Measurements from ENCODE around the gene FSTL4.

The FSTL4 gene

DNA sequence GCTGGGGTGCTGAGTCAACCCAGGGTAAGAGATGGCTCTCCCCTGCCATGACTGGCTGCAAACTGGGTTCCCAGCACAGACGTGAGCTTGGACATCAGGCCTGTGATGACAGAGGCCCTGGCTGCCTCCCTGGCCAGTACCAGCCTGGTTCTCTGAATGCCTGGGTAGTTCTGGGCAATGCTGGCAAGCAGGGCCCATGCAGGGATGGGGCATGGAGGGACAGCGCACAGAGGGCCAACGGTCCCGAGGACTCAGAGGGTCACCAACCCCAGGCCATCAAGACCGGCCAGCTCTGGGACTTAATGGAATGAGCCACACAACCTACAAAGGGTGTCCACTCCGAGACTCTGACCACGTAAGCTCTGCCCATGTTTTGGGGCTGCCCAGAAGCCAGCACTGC lies 241.4 kb downstream of the FSTL4 start:
- ATAC-seq = no peak
- TF ChIP-seq ZNF565 (CRISPR knock-in tag; conservative IDR thresholded peaks at IDR 0.05; ENCODE audit: low read depth) (no peak), ISL1 (CRISPR knock-in tag; IDR thresholded peaks at IDR 0.05) (no peak), PPARA (CRISPR knock-in tag; IDR thresholded peaks at IDR 0.05; ENCODE audit: borderline replicate concordance) (no peak), ESRRG (CRISPR knock-in tag; IDR thresholded peaks at IDR 0.05) (no peak), SNAI2 (CRISPR knock-in tag; IDR thresholded peaks at IDR 0.05) (no peak), ARNTL (CRISPR knock-in tag; IDR thresholded peaks at IDR 0.05; ENCODE audit: borderline replicate concordance, low read depth) (no peak), ZNF8 (CRISPR knock-in tag; IDR thresholded peaks at IDR 0.05) (no peak), TCF4 (CRISPR knock-in tag; IDR thresholded peaks at IDR 0.05; ENCODE audit: borderline replicate concordance) (no peak), RARB (CRISPR knock-in tag; IDR thresholded peaks at IDR 0.05) (no peak), OSR1 (CRISPR knock-in tag; IDR thresholded peaks at IDR 0.05) (no peak), BACH2 (CRISPR knock-in tag; IDR thresholded peaks at IDR 0.05; ENCODE audit: borderline replicate concordance) (no peak), ZFP3 (CRISPR knock-in tag; IDR thresholded peaks at IDR 0.05) (no peak), CSDC2 (CRISPR knock-in tag; IDR thresholded peaks at IDR 0.05) (no peak), ZC3H10 (CRISPR knock-in tag; IDR thresholded peaks at IDR 0.05) (no peak), ZFP30 (CRISPR knock-in tag; IDR thresholded peaks at IDR 0.05) (no peak), GLIS3 (CRISPR knock-in tag; IDR thresholded peaks at IDR 0.05) (no peak), ZNF70 (CRISPR knock-in tag; IDR thresholded peaks at IDR 0.05) (no peak)
- TF ChIP-seq, protein P1, sequence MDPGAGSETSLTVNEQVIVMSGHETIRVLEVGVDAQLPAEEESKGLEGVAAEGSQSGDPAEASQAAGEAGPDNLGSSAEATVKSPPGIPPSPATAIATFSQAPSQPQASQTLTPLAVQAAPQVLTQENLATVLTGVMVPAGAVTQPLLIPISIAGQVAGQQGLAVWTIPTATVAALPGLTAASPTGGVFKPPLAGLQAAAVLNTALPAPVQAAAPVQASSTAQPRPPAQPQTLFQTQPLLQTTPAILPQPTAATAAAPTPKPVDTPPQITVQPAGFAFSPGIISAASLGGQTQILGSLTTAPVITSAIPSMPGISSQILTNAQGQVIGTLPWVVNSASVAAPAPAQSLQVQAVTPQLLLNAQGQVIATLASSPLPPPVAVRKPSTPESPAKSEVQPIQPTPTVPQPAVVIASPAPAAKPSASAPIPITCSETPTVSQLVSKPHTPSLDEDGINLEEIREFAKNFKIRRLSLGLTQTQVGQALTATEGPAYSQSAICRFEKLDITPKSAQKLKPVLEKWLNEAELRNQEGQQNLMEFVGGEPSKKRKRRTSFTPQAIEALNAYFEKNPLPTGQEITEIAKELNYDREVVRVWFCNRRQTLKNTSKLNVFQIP (CRISPR knock-in tag; IDR thresholded peaks at IDR 0.05; ENCODE audit: borderline replicate concordance, low read depth) = no peak
- TF ChIP-seq, protein P2, sequence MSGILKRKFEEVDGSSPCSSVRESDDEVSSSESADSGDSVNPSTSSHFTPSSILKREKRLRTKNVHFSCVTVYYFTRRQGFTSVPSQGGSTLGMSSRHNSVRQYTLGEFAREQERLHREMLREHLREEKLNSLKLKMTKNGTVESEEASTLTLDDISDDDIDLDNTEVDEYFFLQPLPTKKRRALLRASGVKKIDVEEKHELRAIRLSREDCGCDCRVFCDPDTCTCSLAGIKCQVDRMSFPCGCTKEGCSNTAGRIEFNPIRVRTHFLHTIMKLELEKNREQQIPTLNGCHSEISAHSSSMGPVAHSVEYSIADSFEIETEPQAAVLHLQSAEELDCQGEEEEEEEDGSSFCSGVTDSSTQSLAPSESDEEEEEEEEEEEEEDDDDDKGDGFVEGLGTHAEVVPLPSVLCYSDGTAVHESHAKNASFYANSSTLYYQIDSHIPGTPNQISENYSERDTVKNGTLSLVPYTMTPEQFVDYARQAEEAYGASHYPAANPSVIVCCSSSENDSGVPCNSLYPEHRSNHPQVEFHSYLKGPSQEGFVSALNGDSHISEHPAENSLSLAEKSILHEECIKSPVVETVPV (CRISPR knock-in tag; IDR thresholded peaks at IDR 0.05) = no peak
- TF ChIP-seq, protein P3, sequence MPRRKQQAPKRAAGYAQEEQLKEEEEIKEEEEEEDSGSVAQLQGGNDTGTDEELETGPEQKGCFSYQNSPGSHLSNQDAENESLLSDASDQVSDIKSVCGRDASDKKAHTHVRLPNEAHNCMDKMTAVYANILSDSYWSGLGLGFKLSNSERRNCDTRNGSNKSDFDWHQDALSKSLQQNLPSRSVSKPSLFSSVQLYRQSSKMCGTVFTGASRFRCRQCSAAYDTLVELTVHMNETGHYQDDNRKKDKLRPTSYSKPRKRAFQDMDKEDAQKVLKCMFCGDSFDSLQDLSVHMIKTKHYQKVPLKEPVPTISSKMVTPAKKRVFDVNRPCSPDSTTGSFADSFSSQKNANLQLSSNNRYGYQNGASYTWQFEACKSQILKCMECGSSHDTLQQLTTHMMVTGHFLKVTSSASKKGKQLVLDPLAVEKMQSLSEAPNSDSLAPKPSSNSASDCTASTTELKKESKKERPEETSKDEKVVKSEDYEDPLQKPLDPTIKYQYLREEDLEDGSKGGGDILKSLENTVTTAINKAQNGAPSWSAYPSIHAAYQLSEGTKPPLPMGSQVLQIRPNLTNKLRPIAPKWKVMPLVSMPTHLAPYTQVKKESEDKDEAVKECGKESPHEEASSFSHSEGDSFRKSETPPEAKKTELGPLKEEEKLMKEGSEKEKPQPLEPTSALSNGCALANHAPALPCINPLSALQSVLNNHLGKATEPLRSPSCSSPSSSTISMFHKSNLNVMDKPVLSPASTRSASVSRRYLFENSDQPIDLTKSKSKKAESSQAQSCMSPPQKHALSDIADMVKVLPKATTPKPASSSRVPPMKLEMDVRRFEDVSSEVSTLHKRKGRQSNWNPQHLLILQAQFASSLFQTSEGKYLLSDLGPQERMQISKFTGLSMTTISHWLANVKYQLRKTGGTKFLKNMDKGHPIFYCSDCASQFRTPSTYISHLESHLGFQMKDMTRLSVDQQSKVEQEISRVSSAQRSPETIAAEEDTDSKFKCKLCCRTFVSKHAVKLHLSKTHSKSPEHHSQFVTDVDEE (CRISPR knock-in tag; IDR thresholded peaks at IDR 0.05) = no peak

DNA sequence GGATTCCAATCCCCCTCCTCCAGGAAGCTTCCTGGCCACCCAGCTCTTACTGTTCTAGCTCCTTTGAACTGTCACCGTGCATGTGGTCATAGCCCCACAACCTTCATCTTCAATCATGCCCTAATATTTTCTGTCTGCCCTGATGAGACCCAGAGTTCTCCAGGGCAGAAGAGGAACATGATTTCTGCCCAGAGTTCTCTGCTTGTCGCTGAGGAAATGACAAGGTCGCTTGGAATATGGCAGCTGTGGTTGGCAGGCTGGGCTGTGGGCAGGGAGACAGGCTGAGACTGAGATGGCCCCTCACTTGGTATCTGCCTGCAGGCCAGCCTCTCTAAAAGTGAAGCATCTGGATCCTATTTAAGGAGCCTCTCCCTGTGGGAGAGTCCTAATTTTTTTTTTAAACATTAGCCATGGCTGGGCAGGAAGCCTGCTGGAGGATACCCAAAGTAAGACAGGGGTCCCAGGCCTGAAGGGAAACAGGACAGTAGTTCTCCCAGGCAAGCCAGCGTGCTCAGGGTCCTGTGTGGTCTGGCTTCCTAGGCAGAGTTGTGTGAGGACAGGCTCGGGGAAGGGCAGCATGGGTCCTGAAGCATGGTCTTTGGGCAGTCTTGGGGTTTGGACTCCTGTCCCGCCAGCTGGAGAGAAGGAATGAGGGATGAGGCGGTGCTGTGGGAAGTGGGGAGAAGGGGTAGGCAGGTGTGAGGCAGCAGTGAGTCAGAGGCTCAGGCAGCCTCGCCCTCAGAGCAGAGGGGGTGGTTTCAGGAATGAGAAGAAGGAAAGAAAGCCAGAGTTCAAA lies 242.1 kb downstream of the FSTL4 start:
- no peak; the same call in 2 of the 3 replicates for ATAC-seq

More for the DNA sequence above, 242.1 kb downstream of the FSTL4 start:
- TF ChIP-seq, protein P1 (CRISPR knock-in tag; IDR thresholded peaks at IDR 0.05; ENCODE audit: borderline replicate concordance, low read depth) = no peak
- no peak for TF ChIP-seq ZFP30 (CRISPR knock-in tag; IDR thresholded peaks at IDR 0.05)
- TF ChIP-seq GLIS3 (CRISPR knock-in tag; IDR thresholded peaks at IDR 0.05) = no peak
- no peak for TF ChIP-seq RARB (CRISPR knock-in tag; IDR thresholded peaks at IDR 0.05)
- TF ChIP-seq ISL1 (CRISPR knock-in tag; IDR thresholded peaks at IDR 0.05) = no peak
- TF ChIP-seq CSDC2 (CRISPR knock-in tag; IDR thresholded peaks at IDR 0.05) = no peak
- no peak for TF ChIP-seq ZNF70 (CRISPR knock-in tag; IDR thresholded peaks at IDR 0.05)
- TF ChIP-seq, protein P3 (CRISPR knock-in tag; IDR thresholded peaks at IDR 0.05) = no peak
- TF ChIP-seq TCF4 (CRISPR knock-in tag; IDR thresholded peaks at IDR 0.05; ENCODE audit: borderline replicate concordance) = no peak
- TF ChIP-seq, protein P4, sequence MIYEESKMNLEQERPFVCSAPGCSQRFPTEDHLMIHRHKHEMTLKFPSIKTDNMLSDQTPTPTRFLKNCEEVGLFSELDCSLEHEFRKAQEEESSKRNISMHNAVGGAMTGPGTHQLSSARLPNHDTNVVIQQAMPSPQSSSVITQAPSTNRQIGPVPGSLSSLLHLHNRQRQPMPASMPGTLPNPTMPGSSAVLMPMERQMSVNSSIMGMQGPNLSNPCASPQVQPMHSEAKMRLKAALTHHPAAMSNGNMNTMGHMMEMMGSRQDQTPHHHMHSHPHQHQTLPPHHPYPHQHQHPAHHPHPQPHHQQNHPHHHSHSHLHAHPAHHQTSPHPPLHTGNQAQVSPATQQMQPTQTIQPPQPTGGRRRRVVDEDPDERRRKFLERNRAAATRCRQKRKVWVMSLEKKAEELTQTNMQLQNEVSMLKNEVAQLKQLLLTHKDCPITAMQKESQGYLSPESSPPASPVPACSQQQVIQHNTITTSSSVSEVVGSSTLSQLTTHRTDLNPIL (CRISPR knock-in tag; IDR thresholded peaks at IDR 0.05; ENCODE audit: low read depth) = no peak
- TF ChIP-seq BACH2 (CRISPR knock-in tag; IDR thresholded peaks at IDR 0.05; ENCODE audit: borderline replicate concordance) = no peak
- TF ChIP-seq ARNTL (CRISPR knock-in tag; IDR thresholded peaks at IDR 0.05; ENCODE audit: borderline replicate concordance, low read depth) = no peak
- TF ChIP-seq ZNF565 (CRISPR knock-in tag; conservative IDR thresholded peaks at IDR 0.05; ENCODE audit: low read depth) = no peak
- no peak for TF ChIP-seq ZFP3 (CRISPR knock-in tag; IDR thresholded peaks at IDR 0.05)
- no peak for TF ChIP-seq TOX (CRISPR knock-in tag; IDR thresholded peaks at IDR 0.05; ENCODE audit: borderline replicate concordance)
- no peak for TF ChIP-seq SNAI2 (CRISPR knock-in tag; IDR thresholded peaks at IDR 0.05)
- TF ChIP-seq PPARA (CRISPR knock-in tag; IDR thresholded peaks at IDR 0.05; ENCODE audit: borderline replicate concordance) = no peak
